A549 (cell line): ENCODE results near the gene LRRN4CL. TPM values are rescaled to one million over a fixed set of nuclear protein-coding genes. Genes with fewer than 3 reads are reported as not detected.

ENCODE experiments used
- ATAC-seq, 2 experiments: fragments of 200-7000 bp in 1 of 2; fragments of >200 bp in 1 of 2; cut with Nextera tagmentation in 1 of 2; cut with Tn5 transposase in 1 of 2; 3 replicates each; pipeline versions ENCODE4 v1.8.0 to v1.9.1; 2018 to 2020; ENCODE audit warnings: mild to moderate bottlenecking in 1 of 2, moderate library complexity in 1 of 2
- CTCF ChIA-PET: fragments of 300-600 bp; sonication (Branson Sonifier 250); formaldehyde crosslinking; extraction: SDS; loops from one replicate; lab custom pipeline; 2021; ENCODE audit warnings: antibody characterized with exemption, inconsistent platforms; lab: Yijun Ruan, JAX
- POLR2A ChIA-PET: fragments of 350-600 bp; formaldehyde crosslinking; extraction: SDS; loops from one replicate; lab custom pipeline; 2021; ENCODE audit warnings: antibody characterized with exemption, inconsistent platforms; lab: Yijun Ruan, JAX
- DNase-seq, 2 experiments: peaks; one replicate each; pipeline versions ENCODE4 v3.0.0 to v3.0.0-alpha.2; 2011 to 2016; ENCODE audit warnings: low read depth in 1 of 2, low spot score in 1 of 2
- FAIRE-seq: peaks from 2 replicates; lab custom pipeline; 2011; peaks lifted over from hg19 to GRCh38; lab: Jason Lieb, UNC
- H3K27ac ChIP-seq, 2 experiments: fragments of >200 bp; sonication (Bioruptor Twin); formaldehyde crosslinking; 3 replicates each; pipeline ENCODE4 v1.5.1; 2016 to 2017
- H3K4me1 ChIP-seq: fragments of >200 bp; sonication (Bioruptor Twin); formaldehyde crosslinking; 3 replicates; pipeline ENCODE4 v1.6.1; 2016
- H3K4me2 ChIP-seq: fragments of >200 bp; sonication (Bioruptor Twin); formaldehyde crosslinking; 3 replicates; pipeline ENCODE4 v1.6.1; 2016
- H3K4me3 ChIP-seq: fragments of >200 bp; sonication (Bioruptor Twin); formaldehyde crosslinking; 3 replicates; pipeline ENCODE4 v1.5.1; 2016
- H3K9me3 ChIP-seq: fragments of >200 bp; sonication (Bioruptor Twin); formaldehyde crosslinking; 3 replicates; pipeline ENCODE4 v1.6.1; 2016
- CBX2 ChIP-seq: fragments of 200-600 bp; sonication (generic); IDR thresholded peaks from 2 replicates; pipeline ENCODE4 v1.6.1; 2016; ENCODE audit warnings: low read depth, mild to moderate bottlenecking, borderline replicate concordance
- CBX8 ChIP-seq: fragments of 200-600 bp; sonication (generic); IDR thresholded peaks from 2 replicates; pipeline ENCODE4 v1.6.1; 2016
- FOSB ChIP-seq: fragments of 250-450 bp; sonication (Bioruptor Pico); IDR thresholded peaks from 2 replicates; pipeline ENCODE4 v1.5.0; 2020; ENCODE audit warnings: mild to moderate bottlenecking, moderate library complexity
- HDAC2 ChIP-seq: fragments of 200-600 bp; sonication (generic); IDR thresholded peaks from 2 replicates; pipeline ENCODE4 v1.6.1; 2016
- JUN ChIP-seq, 2 experiments: fragments of >200 bp; sonication (Bioruptor Twin); formaldehyde crosslinking; IDR thresholded peaks; 2 replicates in 1 of 2; 3 replicates in 1 of 2; pipeline ENCODE4 v1.6.1; 2016 to 2017
- JUNB ChIP-seq: fragments of >200 bp; sonication (Bioruptor Twin); formaldehyde crosslinking; IDR thresholded peaks from 2 replicates; pipeline ENCODE4 v1.6.1; 2016
- MAFK ChIP-seq: fragments of 450-650 bp; IDR thresholded peaks from 2 replicates; pipeline ENCODE4 v1.6.1; 2014; ENCODE audit not compliant: partially characterized antibody
- MAZ ChIP-seq: fragments of 150-350 bp; IDR thresholded peaks from 2 replicates; pipeline ENCODE4 v1.6.1; 2014; ENCODE audit warnings: antibody characterized with exemption, low read depth, low read length, borderline replicate concordance
- MYC ChIP-seq: IDR thresholded peaks from 2 replicates; pipeline ENCODE4 v1.6.1; 2012; ENCODE audit warnings: mild to moderate bottlenecking, inconsistent platforms, low read length, improper control_type of control experiment, borderline replicate concordance
- PHF8 ChIP-seq: fragments of 200-600 bp; sonication (generic); IDR thresholded peaks from 2 replicates; pipeline ENCODE4 v1.6.1; 2016; ENCODE audit warnings: low read depth, mild to moderate bottlenecking, antibody characterized with exemption, moderate library complexity, borderline replicate concordance
- POLR2AphosphoS2 ChIP-seq: conservative IDR thresholded peaks from 2 replicates; pipeline ENCODE4 v1.6.1; 2012; ENCODE audit warnings: low read length, improper control_type of control experiment, inconsistent platforms
- RCOR1 ChIP-seq: fragments of 150-350 bp; IDR thresholded peaks from 2 replicates; pipeline ENCODE4 v1.6.1; 2014; ENCODE audit warnings: antibody characterized with exemption, low read length, low read depth
- RFX5 ChIP-seq: fragments of 450-650 bp; IDR thresholded peaks from 2 replicates; pipeline ENCODE4 v1.7.1; 2014; ENCODE audit warnings: antibody characterized with exemption, mild to moderate bottlenecking, moderate library complexity
- RNF2 ChIP-seq: fragments of 200-600 bp; sonication (generic); IDR thresholded peaks from 2 replicates; pipeline ENCODE4 v1.6.1; 2016; ENCODE audit warnings: low read depth, mild to moderate bottlenecking, antibody characterized with exemption, moderate library complexity, borderline replicate concordance
- ZC3H11A ChIP-seq: fragments of 450-650 bp; IDR thresholded peaks from 2 replicates; pipeline ENCODE4 v1.6.1; 2014; ENCODE audit warnings: antibody characterized with exemption, mild to moderate bottlenecking
- WGBS: methylation state at CpG from one replicate; pipeline ENCODE4 v1.1.6; 2017; ENCODE audit errors: missing lambda C conversion rate; 5-methylcytosine and 5-hydroxymethylcytosine counted together
- polyA plus RNA-seq, 4 experiments: library from polyadenylated mRNA; depleted of rRNA in 3 of 4; stranded (reverse); fragments of >200 nt; fragmentation: RNase III in 1 of 4; extraction: RNeasy Plus Mini Kit Qiagen cat#74134 plus additional on column Dnase treatment in 1 of 4; gene quantifications; 2 replicates in 3 of 4; 3 replicates in 1 of 4; pipeline ENCODE4 v1.2.3, GENCODE V29; 2011 to 2017
- TF ChIP-seq, protein P1 (sequence below): fragments of 250-450 bp; sonication (Bioruptor Pico); IDR thresholded peaks from 2 replicates; pipeline ENCODE4 v1.5.0; 2021; ENCODE audit warnings: mild to moderate bottlenecking, moderate library complexity, borderline replicate concordance
- TF ChIP-seq, protein P2 (sequence below): IDR thresholded peaks from 2 replicates; pipeline ENCODE4 v1.6.1; 2012
- TF ChIP-seq, protein P3 (sequence below): fragments of 150-350 bp; IDR thresholded peaks from 2 replicates; pipeline ENCODE4 v1.6.1; 2014; ENCODE audit warnings: low read depth, mild to moderate bottlenecking, low read length
- TF ChIP-seq, protein P4 (sequence below): fragments of >200 bp; sonication (Bioruptor Twin); formaldehyde crosslinking; IDR thresholded peaks from 3 replicates; pipeline ENCODE4 v1.5.1; 2016

LRRN4CL gene
- polyA plus RNA-seq, 2 of the 4 experiments (the other 2 are of a cell fraction): 0.03 to 0.04 TPM

DNA sequence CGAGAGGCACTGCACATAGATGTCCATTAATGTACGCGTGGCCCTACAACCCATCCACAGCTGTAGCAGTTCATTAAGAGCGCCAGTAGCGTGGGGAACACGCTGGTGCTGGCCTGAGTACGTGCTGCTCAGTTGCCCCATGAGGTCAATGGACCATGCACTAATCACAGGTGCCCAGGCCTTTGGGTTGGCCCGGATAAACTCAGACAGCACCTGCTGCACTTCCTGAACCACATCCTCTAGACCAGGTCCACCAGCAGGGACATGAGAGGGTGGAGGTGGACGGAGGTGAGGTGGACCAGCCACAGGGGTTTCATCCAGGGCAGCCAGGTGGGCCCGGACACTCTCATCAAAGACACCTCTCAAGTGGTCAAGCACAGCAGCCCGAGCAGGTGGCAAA lies 39.8 kb downstream of the LRRN4CL start:
- no peak overlapping the region for H3K4me2 ChIP-seq
- H3K4me3 ChIP-seq: no peak overlapping the region
- peaks cover 22% of the 10 kb centered on the region for H3K4me1 ChIP-seq
- H3K27ac ChIP-seq: no peak overlapping the region
- ChIA-PET CTCF (interaction anchor here (0.9 to 2.2 kb wide), 4 partner anchors 18 to 254 kb away, joined by 3 to 15 read pairs (median 4); partner anchors contain the start of genes EML3 and ROM1), POLR2A (interaction anchor here (3.2 kb wide), 1 partner anchor 16 kb away, joined by 21 read pairs; the partner anchor contains the start of genes C11orf98 and CSKMT)
- DNase-seq (no peak), ATAC-seq (no peak), FAIRE-seq (no peak)
- 94% methylated on average over 11 of the region's 11 CpGs for WGBS
- no peak for TF ChIP-seq JUN (IDR thresholded peaks at IDR 0.05)
- TF ChIP-seq, protein P1, sequence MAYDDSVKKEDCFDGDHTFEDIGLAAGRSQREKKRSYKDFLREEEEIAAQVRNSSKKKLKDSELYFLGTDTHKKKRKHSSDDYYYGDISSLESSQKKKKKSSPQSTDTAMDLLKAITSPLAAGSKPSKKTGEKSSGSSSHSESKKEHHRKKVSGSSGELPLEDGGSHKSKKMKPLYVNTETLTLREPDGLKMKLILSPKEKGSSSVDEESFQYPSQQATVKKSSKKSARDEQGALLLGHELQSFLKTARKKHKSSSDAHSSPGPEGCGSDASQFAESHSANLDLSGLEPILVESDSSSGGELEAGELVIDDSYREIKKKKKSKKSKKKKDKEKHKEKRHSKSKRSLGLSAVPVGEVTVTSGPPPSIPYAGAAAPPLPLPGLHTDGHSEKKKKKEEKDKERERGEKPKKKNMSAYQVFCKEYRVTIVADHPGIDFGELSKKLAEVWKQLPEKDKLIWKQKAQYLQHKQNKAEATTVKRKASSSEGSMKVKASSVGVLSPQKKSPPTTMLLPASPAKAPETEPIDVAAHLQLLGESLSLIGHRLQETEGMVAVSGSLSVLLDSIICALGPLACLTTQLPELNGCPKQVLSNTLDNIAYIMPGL (CRISPR knock-in tag): no peak
- TF ChIP-seq MAFK: no peak
- TF ChIP-seq ZC3H11A: no peak
- no peak for TF ChIP-seq FOSB
- TF ChIP-seq POLR2AphosphoS2: no peak
- H3K9me3 ChIP-seq: no peaks in the 10 kb centered on the region

DNA sequence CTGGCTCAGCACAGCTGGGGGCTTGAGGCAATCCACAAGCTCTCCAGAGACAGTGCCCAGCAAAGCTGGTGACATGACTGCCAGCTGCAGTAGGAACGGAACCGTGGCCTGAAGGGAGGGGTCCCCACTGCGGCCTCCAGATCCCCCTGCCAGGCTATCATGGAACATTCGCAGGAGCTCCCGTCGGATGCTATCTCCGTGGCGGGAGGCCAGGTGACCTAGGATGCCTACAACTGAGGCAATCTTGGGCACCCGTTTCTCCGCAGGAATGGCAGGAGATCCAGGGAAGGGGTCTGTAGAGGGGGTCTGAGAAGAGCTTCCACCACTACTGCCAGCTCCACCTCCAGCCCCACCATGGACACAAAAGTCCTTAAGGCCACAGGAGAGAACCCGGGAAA lies 40.4 kb downstream of the LRRN4CL start:
- Histone ChIP-seq H3K9me3 (no peaks in the 10 kb centered on the region), H3K4me2 (no peak overlapping the region), H3K4me1 (peaks cover 22% of the 10 kb centered on the region), H3K4me3 (no peak overlapping the region), H3K27ac (no peak overlapping the region)
- no peak for DNase-seq
- ATAC-seq: no peak
- no peak for TF ChIP-seq CBX8
- TF ChIP-seq, protein P2, sequence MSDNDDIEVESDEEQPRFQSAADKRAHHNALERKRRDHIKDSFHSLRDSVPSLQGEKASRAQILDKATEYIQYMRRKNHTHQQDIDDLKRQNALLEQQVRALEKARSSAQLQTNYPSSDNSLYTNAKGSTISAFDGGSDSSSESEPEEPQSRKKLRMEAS: no peak
- TF ChIP-seq MAZ: no peak
- no peak for TF ChIP-seq RCOR1
- no peak for TF ChIP-seq MYC
- TF ChIP-seq CBX2: no peak
- no peak for TF ChIP-seq JUNB
- TF ChIP-seq JUN (IDR thresholded peaks at IDR 0.05): 0 out of 5 replicates have a peak, but pooled peaks of 1 of the 2 experiments have one; percentile 21
- CTCF ChIA-PET: interaction anchor here (0.6 to 2.2 kb wide), 6 partner anchors 18 to 96 kb away, joined by 3 to 15 read pairs (median 3); partner anchors contain the start of genes EML3 and ROM1
- WGBS: 95% methylated on average over 8 of the region's 11 CpGs
- POLR2A ChIA-PET: interaction anchor here (1.3 to 3.2 kb wide), 2 partner anchors 16 to 57 kb away, joined by 4 to 21 read pairs; partner anchors contain the start of genes C11orf98, CSKMT and TUT1
- FAIRE-seq: no peak

DNA sequence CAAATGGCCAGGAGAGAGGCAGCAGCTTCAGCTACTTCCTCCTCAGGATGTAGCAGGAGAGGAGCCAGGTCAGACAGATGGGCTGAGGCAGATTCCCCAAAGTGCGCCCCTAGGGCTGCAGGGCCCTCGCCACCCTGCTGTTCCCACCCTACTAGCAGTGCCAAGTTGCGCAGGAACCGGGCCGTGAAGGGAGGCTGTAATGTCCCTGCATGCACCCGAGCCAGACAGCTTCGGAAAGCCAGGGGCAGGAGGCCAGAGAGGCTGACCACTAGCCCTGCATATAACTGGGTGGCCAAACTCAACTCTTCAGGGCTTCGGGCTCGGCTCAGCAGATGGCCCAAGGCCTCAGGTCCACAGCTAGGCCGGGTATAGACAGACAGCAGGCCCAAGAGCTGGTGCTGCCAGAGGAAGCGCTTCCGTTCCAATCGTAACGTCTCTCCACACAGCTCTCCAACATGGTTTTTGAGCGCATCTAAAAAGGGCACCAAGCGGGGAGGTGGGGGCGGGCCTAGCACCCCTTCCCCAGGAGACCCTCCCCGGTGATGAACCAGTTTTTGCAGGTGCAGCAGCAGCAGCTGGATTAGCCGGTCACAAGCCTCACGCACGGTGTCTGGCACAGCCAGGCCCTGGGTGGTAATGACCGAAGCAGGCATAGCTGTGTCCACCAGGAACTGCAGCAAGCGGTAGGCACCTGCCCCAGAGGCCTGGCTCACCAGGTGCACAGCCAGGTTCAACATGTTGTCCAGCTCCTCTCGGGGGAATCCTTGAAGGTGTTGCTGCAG lies 41.0 kb downstream of the LRRN4CL start:
- POLR2A ChIA-PET: interaction anchor here (1.2 to 3.2 kb wide), 3 partner anchors 17 to 79 kb away, joined by 4 to 21 read pairs (median 5); partner anchors contain the start of genes C11orf98, CSKMT, HNRNPUL2 and TUT1
- DNase-seq: no peak
- Histone ChIP-seq H3K27ac (no peak overlapping the region), H3K4me3 (no peak overlapping the region)
- no peak for TF ChIP-seq HDAC2
- TF ChIP-seq ZC3H11A: no peak
- no peak for TF ChIP-seq MAFK
- no peak for TF ChIP-seq RNF2
- TF ChIP-seq, protein P3, sequence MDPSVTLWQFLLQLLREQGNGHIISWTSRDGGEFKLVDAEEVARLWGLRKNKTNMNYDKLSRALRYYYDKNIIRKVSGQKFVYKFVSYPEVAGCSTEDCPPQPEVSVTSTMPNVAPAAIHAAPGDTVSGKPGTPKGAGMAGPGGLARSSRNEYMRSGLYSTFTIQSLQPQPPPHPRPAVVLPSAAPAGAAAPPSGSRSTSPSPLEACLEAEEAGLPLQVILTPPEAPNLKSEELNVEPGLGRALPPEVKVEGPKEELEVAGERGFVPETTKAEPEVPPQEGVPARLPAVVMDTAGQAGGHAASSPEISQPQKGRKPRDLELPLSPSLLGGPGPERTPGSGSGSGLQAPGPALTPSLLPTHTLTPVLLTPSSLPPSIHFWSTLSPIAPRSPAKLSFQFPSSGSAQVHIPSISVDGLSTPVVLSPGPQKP: no peak
- TF ChIP-seq, protein P4, sequence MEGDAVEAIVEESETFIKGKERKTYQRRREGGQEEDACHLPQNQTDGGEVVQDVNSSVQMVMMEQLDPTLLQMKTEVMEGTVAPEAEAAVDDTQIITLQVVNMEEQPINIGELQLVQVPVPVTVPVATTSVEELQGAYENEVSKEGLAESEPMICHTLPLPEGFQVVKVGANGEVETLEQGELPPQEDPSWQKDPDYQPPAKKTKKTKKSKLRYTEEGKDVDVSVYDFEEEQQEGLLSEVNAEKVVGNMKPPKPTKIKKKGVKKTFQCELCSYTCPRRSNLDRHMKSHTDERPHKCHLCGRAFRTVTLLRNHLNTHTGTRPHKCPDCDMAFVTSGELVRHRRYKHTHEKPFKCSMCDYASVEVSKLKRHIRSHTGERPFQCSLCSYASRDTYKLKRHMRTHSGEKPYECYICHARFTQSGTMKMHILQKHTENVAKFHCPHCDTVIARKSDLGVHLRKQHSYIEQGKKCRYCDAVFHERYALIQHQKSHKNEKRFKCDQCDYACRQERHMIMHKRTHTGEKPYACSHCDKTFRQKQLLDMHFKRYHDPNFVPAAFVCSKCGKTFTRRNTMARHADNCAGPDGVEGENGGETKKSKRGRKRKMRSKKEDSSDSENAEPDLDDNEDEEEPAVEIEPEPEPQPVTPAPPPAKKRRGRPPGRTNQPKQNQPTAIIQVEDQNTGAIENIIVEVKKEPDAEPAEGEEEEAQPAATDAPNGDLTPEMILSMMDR: no peak
- TF ChIP-seq PHF8: no peak
- TF ChIP-seq RFX5: no peak
- TF ChIP-seq, all 56 proteins: peak for 0
- CTCF ChIA-PET: interaction anchor here (0.6 to 2.2 kb wide), 10 partner anchors 9 to 224 kb away, joined by 3 to 15 read pairs (median 3); partner anchors contain the start of genes B3GAT3, EML3 and ROM1
- H3K4me2 ChIP-seq: no peak overlapping the region
- H3K4me1 ChIP-seq: peaks cover 22% of the 10 kb centered on the region
- FAIRE-seq: no peak
- ATAC-seq: no peak
- 93% methylated on average over 19 of the region's 24 CpGs for WGBS
- H3K9me3 ChIP-seq: no peaks in the 10 kb centered on the region
